Measurements from ENCODE around the gene KRT12.
A peak's percentile ranks its signal among the peaks of the same experiment; 100 is the strongest.

Gene KRT12

DNA sequence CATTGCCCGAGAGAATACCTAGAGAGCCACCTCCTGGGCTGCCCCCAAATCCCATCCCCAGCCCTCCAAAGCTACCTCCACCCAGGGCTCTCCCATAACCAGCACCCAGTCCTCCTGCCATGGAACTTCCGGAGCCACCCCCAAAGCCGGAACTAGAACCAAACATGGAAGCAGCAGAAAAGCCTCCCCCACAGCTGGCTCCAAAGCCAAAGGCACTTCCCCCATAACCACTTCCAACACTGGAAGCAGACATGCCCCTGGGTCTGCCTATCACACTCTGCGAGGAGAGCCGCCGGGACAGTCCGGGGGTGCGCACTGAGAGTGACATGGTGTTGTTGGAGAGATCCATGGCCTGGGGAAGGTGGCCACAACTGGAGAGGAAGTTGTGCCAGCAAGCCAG is at the start of gene KRT12:
KRT12 (minus strand) TSS at position 386 of the 400 bp plus-strand sequence; CDS start at position 349, 37 bp downstream.
- no peak for DNase-seq

DNA sequence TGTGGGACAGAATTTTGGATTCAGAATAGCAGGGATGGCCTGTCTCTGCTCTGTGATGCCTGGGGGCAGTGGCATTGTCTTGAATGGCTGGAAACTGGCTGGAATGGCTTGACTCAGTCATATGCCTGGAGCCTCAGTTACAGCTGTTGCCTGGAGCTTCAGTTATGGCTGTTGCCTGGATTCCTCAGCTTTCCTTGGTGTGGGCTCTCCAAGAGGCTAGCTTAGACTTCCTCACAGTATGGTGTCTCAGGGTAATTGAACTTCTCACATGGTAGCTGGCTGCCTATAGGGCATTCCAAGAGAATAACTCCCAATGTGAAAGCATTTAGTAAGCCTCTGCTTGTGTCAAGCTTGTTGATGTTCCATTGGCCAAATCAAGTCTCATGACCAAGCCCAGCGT is 49.3 kb upstream of the KRT12 start:
- DNase-seq = no peak

DNA sequence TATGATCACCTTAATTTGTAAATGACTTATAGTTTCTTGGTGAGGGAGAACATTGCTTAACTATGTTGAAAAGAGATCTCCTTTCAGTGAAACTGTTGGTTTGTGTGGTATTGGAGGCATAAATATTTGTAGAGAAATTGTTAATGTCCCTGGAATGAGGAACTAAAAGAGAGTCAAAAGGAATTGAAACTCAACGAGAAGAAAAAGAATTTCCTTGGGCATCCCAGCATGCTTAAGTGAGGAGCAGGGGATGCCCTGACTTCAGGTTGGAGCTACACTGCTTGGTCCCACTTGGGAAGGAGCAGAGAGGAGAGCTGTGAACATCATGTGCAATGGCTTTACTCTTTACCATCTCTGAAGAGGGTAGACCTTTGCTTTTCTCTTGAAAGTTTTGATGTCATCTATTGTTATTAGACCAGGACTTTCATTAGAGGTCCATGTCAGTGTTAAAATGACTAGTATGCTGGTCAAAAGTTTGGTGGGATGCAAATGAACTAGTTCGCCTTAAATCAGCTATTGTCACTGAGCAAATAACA is 48.8 kb upstream of the KRT12 start:
- no peak for DNase-seq

DNA sequence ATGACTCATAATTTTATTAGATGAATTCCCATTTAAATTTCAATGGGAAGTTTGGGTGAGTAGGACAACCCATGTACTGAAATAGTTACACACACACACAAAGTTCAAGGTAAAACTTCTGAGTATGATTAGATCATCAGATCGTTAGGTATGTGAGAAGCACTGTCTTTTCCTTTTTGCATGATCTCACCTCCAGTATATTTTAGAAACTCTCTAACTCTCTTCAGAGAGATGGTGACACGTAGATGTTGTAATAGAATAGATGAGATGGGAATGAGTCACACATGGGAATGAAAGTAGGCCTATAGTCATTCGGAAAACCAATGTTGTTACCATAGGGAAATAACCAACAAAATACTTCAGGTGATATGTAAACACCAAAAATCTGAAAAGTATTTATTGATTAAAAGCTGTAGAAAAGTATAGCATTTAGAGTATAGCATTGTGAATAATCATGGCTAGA is 48.2 kb upstream of the KRT12 start:
- no peak for DNase-seq

DNA sequence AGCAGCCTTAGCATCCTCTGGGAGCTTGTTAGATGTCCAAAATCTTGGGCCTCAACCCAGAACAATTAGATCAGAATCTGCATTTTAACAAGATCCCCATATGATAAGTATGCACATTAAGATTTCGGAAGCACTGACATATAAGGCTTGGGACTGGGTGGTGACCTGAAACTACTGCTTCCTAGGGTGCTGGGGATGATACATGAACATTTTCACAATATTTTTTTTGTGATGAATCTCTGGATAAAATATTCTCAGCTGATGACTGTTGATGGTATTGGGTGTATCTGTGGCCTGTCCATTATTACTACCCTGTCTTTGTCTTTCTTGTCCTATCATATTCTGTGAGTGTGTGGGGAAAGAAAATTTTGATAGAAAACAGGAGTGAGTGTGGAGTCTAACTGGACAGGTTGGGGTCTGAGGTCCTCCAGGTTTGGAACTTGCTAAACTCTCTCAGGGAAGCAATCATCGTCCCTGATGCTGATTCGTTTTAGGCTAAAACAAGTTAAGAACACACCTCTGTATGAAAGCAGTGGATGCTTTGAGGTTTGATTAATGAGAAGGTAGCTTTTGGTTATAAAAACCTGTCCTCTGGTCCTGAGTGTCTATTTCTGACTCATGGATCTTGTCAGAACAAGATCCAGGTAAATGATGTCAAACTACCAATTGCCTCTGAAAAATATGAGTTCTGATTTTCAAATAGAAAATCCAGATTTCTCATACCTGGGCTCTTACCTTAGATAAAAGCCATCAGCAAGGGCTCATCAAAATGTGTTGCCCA is 47.2 kb upstream of the KRT12 start:
- DNase-seq = no peak

DNA sequence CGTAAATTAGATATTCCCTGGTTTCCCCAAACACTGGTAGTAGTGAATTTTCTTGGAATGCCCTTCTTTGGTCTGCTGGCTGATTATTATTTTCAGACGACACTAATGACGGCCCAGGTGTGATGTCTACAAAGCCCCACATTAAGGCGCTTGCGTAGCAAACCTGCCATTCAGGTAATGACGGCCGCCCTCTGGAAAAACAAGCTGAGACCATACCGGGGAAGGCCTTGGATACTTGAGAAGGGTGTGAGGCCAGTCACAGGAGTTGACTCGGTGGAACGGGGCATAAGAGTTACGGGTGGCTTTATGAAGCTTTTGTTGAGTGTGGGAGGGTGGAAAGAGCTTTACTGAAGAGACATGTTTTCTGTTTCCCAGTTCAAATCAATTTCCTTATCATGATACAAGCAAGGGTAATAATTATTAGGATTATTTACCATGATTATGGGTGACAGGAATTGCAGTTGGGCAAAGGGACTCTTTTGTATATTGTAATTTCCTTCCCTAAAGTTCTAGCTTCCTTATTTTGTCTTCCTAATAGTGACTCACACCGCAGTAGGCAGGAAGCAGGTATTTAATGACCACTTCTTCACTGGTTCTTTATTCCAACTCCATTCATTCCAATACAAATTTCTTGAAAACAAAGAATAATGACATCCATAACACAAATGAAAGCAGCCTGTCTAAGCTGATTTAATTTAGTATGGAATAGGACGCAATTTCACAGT is 45.6 kb upstream of the KRT12 start:
- DNase-seq = no peak

DNA sequence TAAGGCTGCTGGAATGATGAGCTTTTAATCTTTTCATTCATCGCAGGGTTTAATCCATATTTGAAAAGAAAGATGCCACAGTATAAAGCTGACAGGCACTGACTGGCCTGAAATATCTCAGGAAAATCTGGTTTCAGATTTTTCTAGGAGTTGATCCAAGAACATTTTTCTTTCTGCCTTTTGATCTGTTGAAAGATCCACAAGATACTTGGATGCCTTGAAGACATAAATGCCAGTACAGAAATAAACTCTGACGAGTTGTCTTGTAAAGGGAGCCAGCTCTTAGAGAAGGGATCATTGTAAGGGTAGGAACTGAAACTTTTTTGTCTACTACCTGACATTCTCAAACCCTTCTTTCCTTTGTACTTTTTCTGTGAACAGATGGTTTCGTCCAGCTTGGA is 43.4 kb upstream of the KRT12 start:
- no peak for DNase-seq

DNA sequence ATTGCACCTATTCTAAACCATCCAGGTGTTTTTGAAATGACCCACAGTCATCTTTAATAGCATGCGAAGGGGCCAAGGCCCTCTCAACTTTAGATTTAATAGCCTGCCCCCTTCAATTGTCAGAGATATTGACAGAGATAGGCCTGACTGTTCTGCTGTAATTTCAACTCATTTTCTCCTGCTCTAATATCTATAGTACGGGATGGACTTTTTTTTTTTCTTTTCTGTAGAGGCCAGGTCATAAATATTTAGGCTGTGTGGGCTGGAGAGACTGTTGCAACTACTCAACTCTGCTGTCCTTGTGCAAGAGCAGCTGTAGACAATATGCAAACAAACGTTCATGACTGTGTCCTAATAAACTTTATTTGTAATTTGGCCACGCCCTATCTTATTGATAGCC is 42.7 kb upstream of the KRT12 start:
- DNase-seq = no peak

DNA sequence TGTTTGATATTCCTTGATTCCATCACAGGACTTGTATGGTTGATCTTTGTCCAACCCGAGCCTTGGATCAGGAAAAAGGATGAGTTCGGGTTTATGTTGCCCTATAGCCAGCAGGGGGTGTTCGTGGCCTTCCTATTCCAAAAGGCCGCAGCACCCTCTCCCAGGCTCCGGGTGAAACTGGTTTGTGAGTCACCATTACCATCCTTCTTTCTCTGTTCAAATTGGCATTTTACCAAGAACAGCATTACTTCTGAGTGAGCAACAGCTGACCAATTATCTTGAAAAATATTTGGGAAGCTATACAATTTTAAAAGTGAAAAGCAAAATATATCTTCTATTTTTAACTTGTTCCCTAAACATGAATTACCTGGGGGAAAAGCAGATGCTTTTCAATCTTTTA is 42.3 kb upstream of the KRT12 start:
- DNase-seq = peak; percentile 76

DNA sequence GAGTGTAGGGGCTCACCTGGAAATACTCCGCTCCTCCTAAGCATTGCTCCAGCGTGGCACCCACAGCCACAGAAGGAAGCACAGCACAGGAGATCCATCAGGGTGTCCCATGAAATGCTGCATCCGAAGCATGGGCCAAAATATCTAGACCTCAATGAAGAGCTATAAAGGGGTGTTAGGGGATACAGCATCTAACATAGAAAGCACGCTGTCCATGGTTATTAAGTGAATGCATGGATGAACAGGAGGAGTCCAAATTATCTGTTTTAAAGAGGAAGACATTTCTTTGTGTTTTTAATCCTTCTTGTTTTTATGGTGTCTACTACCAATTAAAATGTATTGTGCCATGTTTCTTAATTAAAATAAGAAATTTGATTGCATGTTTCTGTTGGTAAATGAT is 39.6 kb upstream of the KRT12 start:
- DNase-seq = no peak

DNA sequence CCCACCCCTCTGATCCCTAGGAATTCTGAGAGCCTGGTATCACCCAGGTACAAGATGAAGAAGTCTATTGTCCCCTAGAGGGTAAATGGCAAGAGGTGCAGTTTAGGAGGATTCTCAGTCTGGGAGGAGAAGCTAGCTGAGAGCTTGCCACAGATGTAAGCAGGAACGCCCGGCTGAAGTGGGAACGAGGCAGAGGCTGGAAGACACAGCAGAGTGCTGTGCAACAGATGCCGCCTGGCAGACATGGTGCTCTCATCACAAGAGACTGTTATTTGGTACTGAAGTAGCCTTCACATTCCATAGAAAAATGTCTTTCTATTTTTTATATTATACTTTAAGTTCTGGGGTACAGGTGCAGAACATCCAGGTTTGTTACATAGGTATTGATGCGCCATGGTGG is 38.3 kb upstream of the KRT12 start:
- DNase-seq = no peak

DNA sequence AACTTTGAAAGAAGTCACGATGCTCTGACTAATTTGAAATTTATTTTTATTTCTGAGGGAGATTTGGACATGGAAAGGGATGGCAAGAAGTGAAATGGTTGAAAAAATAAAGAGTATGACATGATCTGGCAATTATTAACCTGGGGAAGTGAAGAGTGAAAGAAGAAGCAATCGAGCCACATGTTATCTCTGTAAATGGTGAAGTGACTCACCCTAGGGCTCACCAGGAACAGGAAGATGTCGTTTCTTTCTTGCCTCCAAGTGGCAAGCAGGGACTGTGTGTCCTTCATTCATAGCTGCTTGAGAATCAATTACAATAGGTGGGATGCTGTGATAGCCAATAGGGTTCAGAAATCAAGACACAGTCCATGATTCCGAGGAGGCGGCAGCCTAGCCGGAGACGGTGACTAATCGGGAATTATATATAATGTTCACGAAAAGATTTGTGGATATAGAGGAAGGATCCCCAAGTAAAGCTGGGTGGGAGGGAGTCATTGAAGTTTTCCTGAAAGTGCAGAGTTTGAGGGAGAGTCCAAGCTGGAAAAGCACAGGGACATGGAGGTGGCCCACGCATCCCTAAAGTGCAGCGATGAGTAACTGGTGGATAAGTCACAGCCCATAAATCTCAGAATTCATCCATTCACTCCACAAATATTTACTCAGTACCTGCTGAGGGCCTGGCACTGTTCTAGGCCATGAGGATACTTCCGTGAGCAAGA is 36.3 kb upstream of the KRT12 start:
- DNase-seq = no peak

DNA sequence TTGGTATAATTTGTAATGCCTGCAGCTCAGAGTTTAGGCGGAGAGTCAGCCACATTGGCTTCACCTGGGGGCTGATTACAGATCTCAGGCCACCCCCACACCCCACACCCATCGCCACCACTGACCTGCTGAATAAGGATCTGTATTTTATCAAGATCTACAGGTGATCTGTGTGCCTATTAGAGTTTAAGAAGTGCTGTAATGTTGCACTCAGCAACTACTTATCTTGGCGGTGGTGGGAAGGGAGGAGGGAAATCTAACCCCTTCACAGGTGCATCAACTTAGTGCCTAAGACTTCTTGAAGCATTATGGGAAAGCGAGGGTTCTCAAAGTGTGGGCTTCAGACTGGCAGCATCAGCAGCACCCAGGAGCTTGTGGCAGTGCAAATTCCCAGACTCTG is 35.5 kb upstream of the KRT12 start:
- no peak for DNase-seq

DNA sequence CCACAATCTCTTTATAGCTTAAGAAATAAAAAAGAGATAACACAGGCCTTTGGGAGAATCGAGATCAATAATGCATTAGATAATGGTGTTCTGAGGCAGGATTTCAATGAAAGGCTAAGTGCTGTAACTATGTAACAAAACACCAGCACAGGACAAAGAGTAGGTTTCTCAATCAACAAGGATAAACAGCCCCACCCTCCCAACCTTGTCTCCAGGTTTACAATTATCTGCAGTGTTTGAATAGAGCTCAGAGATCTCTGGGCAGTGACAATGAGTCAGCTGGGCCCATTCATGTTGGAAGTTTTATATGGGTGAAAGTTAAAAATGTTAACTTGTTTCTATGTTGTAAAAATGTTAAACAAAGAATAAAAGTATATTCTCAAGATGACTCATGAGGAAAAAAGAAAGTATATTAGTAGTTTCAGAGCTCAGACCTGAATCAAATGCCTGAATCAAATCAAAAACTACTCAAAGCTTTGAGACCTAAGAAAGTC is 35.0 kb upstream of the KRT12 start:
- DNase-seq = no peak

DNA sequence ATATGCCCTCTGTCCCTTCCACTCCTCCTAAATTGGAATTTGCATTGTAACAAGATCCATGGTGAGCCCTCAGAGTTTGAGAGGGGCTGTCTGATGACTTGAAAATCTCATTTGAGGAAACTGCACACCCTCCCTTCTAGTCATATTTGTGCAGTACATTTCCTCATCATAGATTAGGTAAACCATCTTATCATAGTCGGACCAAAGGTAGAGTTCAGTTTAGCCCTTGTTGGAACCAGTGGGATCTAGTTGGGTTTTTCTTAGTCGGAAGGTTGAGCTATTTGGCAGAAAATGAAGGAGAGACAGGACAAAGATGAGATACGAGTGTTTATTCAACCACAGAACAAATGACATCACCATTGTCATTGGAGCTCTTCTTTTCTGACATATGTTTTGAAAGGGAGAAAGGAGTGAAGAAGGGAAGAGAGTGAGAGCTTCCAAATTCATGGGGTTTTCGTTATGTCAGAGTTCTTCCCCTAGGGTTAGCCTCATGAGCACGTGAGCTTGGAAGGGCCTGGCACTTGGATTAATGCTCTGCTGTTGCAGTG is 33.9 kb upstream of the KRT12 start:
- DNase-seq = no peak

DNA sequence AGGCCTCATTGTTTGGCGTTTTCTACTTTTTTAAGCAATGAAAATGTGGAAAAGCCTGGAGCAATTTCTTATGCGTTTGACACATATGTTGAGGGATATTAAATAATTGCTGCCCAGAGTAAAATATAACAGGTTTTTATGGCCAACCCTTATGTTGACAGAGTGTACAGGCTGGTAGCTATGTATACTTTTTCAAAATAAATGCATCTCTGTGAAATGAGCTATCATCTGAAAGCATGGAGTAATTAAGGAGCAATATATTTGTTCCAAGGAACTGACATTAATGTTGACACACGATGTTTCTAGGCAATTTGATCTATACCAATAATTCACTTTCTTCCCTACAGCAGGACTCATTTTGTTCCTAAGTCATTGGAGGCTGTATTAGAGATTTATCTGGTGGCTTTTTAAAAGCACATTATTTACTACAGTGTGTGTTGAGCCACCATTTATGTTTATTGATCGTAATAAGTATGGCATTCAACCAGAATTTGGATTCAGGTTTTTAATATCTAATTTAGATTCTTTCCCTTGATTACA is 30.0 kb upstream of the KRT12 start:
- no peak for DNase-seq

DNA sequence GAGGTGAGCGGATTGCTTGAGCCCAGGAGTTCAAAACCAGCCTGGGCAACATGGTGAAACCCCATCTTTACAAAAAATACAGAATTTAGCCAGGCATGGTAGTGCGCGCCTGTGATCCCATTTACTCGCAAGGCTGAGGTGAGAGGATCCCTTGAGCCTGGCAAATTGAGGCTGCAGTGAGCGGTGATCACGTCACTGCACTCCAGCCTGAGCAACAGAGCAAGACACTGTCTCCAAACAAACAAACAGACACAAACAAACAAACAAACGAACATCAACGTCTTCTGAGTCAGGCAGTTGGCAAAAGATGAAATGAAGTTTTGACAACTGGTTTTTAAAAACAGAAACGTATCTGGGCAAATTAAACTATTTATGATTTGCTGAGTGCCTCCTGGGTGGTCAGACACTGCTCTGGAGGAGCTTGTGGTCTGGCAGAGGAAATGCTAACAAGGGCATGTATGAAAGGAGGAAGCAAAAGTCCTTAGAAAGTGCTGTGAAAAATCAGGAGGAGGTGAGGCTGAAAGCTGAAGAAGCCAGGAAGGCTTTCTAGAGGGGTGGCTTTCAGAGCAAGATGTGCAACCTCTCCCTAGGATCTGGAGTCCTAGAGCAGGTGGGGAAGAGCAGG is 28.2 kb upstream of the KRT12 start:
- no peak for DNase-seq

DNA sequence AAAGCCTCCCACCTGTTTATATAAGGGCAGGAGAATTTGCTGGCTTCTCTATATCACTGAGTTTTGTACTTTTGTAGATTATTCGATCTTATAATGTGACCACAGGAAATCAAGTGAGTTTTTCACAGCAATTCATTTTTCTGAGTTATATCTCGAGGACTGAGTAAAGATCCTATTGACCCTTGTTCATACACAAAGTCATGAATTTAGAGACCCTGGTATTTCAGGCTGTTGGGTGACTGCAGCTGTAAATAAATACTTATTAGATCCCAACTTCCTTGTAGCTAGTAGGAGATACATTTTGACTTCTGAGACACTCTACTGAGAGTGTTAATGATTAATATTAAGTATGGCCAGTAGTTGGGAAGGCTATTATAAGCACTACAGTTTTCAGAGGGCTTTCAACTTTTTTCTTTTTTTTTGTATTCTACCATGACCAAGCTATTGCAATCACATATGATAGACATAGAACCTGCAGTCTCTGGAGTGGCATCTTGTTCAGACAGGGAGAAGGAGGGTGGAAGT is 21.2 kb upstream of the KRT12 start:
- no peak for DNase-seq

DNA sequence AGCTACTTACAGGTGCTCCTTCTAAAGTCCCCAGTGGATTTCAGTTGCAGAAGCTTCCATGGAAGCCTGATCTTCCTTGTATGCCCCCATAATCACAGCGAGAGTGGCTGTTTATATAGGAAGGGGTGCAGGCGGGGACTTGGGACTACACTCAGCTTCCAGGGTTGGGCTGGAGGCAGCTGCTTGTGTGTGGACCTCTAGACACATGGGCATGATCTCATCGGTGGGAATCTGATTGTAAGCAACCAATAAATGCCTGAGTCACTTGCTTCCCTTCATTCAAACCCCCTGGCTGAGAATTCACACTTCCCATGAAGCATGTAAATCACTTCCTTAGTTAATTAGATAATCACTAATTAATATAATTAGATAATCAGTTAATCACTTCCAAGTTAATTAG is 19.1 kb upstream of the KRT12 start:
- no peak for DNase-seq

DNA sequence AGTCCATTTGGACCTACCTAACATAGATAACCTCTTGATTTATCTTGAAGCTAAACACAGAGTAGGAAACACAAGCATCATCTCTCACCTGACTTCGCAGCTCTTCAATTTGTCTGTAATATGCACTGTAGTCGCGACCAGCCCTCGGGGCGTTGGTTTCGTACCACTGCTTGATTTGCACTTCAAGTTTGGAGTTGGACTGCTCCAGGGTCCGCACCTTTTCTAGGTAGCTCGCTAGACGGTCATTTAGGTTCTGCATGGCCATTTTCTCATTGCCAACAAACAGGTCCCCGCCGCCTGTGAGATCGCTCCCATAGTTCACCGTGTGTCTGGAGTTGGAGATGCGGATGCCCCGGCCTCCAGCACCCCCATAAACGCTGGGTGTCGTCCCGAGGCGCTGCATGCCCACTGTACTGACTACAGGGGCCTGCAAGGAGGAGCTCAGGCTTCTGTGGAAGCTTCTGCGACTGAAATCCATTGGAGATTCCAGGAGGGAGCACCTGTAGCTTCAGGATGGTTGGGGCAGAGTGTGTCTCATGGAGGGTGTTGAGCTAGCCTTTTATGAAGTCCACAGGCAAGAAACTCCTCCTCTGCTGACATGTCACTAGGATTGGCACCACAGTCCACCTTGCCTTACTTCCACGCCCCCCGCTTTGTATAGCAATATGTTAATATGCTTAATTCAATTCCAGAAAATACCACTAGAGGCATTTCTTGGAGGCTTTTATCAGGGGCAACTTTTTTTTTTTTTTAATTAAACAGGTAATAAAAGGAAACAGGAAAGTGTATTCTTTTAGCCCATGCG is 17.9 kb upstream of the KRT12 start, which contains the start of gene KRT20:
KRT20 (minus strand) TSS at position 535 of the 805 bp plus-strand sequence; CDS start at position 478, 57 bp downstream.
- DNase-seq = no peak

Measured in CD4-positive, alpha-beta T cell treated with Interleukin-12 subunit alpha and Interleukin-12 subunit beta, for 1 hour (primary cell).